Right kidney (tissue), 1 donor: ENCODE data around the gene SNPH.

Experiments
- DNase-seq: peaks from one replicate; pipeline ENCODE4 v3.0.0-alpha.2; 2016

Gene SNPH

GRCh38 chr20:1306316-1307135 lies 40.4 kb downstream of the SNPH start:
- DNase-seq: no peak

DNA sequence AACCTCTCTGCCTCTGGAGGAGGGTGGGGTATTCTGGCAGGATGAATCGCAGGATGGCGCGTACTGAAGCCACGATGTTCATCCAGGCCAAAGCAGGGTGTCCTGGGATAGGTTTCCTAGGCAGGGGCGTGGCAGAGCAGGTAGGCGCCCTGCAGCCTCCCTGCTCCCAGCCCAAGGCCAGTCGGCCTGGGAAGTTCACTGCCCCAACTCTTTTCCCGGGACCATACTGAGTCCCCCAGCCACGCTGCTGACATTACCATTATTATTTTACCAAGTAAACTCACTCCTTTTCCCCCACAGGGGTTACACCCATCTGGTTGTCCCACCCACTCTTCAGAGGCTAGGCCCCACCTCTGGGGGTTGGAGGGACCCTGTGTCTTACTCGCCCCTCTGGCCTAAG lies 41.1 kb downstream of the SNPH start:
- no peak for DNase-seq

DNA sequence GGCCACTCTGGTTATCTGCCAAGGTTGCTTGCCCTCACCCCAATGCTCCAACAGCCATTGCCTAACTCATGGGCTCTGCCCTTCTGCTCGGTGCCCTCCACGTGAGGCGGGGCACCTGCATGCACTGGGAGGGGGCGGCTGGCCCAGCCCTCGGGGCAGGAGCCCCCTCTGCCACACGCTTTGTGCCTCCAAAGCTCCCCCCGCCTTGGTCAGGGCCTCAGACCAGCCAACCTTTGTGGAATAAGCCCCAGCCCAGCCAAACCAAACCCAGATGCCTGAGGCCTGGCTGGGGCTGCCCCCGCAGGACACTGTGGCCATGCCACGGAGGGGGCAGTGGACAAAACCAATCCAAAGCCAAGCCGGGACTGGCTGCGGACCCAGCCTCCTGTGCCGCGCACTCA lies 41.5 kb downstream of the SNPH start:
- DNase-seq: no peak

DNA sequence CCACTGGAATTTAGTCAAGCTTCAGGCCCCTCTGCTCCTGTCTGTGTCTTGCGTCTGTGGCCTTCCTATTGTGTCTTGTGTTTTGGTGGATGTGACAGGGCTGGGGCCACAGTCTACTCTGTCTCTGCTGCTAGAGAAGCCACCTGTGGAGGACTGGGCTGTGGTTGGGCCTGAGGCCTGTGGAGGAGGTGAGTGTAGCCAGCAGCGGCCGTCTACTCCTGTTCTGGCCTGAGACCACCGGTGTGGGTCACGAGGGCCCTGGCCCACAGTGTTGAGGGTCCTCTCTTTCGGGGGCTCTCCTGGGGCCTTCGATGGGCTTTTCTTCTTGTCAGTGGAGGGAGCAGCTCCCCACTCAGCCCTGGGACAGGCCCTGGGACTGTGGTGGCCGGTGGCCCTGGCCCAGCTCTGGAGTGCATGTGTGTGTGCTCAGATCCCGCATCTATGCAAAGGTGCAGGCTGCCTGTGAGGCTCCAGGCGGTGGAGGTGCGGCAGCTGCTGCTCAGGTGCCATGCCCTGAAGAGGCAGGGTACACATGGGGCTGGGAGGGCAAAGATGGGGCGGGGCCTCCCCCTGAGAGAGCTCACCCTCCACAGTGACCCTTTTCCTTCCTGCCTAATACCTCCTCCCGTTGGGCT lies 42.1 kb downstream of the SNPH start:
- DNase-seq: no peak

DNA sequence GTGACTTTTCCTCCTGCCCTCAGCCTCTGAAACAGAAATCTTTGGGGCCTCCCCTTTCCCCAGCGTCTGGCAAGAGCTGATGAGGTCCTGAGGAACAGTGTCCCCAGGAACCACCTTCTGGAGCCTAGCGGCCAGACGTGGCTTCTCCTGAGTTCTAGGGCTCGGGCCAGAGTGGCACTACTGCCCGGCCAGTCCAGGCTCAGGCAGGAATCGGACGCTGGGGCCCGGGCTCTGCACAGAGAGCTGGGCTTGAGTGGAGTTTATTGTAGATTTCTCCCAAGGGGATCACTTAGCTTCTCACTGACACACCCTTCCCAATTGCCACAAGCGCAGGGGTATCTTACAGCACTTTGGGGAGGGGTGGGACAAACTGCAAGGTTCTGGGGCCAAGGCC lies 42.6 kb downstream of the SNPH start:
- DNase-seq: no peak

- DNase-seq: no peak
These were observed 43.3 kb downstream of the SNPH start for GRCh38 chr20:1309439-1309847.

GRCh38 chr20:1310071-1310470 lies 44.0 kb downstream of the SNPH start:
- no peak for DNase-seq

DNA sequence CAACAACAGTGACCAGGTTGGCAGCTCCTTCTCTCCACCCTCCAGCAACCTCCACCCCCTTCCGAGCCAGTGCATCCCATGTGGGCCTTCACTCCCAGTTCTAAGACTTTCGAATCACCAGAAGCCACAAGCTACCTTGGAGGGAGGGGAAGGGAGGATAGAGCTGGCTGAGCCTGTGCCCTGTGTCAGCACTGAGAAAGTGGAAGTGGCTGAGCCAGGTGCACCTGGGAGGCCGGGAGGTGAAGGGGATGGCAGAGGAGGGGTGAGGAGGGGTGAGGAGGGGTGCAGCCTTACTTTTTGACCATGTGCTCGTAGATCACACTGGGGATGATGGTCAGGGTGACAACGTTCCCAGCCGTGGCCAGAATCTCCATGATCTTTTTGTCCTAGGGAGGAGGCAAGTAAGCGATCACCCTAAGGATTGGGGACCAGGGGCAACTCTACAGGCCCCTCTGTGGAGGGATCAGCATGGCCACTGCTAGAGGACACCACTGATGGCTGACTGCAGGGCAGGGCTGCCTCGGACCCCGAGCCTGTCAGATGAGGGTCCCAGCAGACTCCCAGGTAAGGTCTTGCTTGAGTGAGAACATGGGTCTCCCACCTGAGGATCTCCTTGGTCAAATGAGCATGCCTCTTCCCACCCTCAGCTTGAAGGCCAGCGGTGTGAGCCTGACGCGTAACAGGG lies 44.6 kb downstream of the SNPH start:
- DNase-seq: no peak

- no peak for DNase-seq
These were observed 46.2 kb downstream of the SNPH start for GRCh38 chr20:1312308-1312707.

DNA sequence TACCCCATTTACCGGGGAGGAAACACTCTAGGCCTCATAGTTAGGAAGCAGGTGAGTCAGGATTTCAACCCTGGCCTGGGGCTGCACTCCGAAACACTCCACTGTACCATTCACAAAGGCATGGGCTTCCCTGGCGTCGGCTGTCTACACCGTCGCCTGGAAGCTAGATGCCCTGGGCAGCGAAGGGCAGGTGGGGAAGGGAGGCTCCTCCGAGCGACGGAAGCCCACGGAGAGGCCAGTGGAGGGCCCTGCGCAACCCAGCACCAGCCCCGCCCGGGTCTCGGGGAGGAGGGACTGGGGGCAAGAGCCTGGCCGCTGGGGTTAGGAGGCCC lies 46.8 kb downstream of the SNPH start:
- no peak for DNase-seq

GRCh38 chr20:1313236-1313964 lies 47.3 kb downstream of the SNPH start:
- DNase-seq: peak; percentile 71

GRCh38 chr20:1315804-1316203 lies 49.7 kb downstream of the SNPH start:
- DNase-seq: no peak

DNA sequence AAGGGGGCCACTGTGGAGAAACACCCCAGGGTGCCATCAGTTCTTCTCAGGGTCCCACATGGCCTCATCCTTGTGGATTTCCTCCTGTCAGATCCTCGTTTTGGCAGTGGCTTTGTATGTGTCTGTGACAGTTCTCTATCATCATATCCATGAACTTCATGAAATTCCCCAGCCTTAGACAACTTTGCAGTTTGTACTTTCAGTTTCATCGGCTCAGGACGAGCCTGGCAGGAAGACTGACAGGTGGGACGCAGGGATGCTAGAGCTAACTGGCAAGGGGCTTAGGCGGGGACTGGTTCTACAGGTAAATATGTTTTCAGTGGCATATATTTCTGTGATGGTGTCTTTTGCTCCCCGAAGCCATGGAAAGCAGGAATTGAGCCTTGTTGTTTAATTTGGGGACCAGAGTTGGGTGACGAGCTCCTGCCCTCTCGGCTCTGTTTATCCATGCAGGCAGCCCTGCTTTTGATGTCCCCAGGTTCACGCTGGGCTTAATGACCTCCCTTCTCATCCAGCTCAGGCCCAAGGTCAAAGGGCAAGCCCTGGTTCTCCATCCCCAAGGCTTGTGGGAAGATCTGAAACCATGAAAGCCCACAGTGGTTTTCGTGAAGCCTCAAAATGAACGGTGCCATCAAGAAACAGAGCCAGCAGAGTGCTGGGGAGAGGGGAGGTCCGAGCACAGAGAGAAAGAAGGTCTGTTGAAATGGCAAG lies 51.6 kb downstream of the SNPH start:
- DNase-seq: no peak

- DNase-seq: no peak
These were observed 53.0 kb downstream of the SNPH start for GRCh38 chr20:1319051-1319450.

DNA sequence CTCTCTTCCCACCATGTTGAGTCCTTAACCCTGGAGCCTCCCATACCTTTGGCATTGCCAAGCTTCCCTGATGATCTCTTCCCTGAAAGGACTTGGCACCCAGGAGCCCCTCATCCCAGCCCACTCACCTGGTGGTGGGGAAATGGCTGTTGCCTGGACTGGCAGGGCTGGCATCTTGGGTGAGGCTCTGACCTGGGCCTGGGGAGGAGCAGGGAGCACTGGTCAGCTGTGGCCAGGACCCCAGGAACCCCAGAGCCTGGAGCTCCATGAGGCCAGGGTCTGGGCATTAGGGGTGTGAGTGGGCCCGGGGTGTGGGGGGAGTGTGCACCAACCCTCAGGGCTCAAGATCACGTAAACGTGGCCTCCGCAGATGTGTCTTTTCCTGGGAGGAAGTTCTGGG lies 53.4 kb downstream of the SNPH start:
- no peak for DNase-seq

- DNase-seq: no peak
These were observed 53.9 kb downstream of the SNPH start for GRCh38 chr20:1320016-1320415.

DNA sequence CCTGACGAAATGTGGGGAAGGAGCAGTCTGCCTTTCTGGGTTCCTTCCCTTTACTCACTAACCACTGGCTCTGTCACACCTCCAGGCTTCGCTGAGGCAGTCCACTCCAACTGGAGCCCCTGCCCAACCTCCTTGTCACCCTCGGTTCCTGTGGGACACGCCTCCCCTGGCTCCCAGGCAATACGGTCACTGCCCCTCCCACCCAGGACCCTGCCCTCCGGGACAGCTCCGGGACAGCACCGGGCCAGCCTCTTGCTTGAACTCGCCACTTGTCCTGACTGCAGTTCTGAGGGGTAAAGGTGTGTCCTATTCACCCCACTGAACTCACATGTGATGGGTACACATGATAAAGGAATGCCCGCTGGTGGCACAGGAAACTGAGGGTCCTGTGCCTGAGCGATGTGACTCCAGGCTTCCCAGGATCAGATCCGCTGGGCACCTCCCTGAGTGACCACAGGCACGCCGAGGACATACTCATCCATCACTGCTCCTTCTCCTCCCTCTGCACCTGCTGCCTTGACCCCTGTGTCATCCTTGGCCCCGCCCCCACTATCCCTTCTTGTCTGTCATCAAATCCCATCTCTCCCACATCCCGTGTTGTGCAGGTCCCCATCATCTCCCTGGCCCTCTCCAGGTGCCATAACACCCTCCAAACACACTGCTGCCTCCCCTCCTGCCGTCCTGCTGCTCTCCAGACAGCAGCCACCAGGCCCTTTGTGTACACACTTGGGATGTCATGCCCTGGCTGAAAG lies 55.0 kb downstream of the SNPH start:
- DNase-seq: no peak

- no peak for DNase-seq
These were observed 55.5 kb downstream of the SNPH start for GRCh38 chr20:1321654-1321939.

GRCh38 chr20:1322511-1323245 lies 56.6 kb downstream of the SNPH start:
- DNase-seq: no peak

DNA sequence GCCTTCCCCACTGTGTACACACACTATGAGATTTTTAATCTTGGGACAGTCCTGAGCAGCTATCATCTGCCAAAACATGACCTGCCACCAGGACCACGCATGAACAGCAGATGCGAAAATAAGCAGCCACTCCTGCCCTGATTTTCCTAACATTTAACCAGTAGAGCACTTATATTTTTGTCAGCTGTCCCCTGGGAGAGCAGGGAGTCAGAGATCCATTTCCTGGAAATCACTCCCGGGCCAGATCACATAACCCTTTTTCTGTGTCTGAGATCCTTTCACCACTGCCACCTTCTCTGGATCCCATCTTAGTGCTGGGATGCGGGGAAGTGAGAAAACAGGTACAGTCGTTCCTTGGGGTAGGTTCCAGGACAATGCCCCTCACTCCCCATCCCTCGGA lies 57.2 kb downstream of the SNPH start:
- DNase-seq: no peak
